HepG2 (cell line): ENCODE results near the gene A4GNT. TPM values are rescaled to one million over a fixed set of nuclear protein-coding genes. Genes with fewer than 3 reads are reported as not detected.

Experiments
- ATF7-NPFF ChIP-seq: sonication (generic); formaldehyde crosslinking; IDR thresholded peaks from 2 replicates; pipeline ENCODE4 v1.8.1; 2023; ENCODE audit warnings: mild to moderate bottlenecking, low read depth, missing genetic modification reagents, moderate library complexity
- CBX2 ChIP-seq, 2 experiments: fragments of 200-600 bp in 1 of 2; sonication (generic); formaldehyde crosslinking in 1 of 2; IDR thresholded peaks; 2 replicates each; pipeline versions ENCODE4 v1.7.0 to v1.8.1; 2018 to 2022; ENCODE audit warnings: low read depth in 2 of 2, low read length in 1 of 2, mild to moderate bottlenecking in 1 of 2, missing genetic modification reagents in 1 of 2
- CC2D1A ChIP-seq: sonication (generic); formaldehyde crosslinking; IDR thresholded peaks from 2 replicates; pipeline ENCODE4 v1.8.1; 2023; ENCODE audit warnings: mild to moderate bottlenecking, missing genetic modification reagents
- DR1 ChIP-seq: sonication (generic); formaldehyde crosslinking; IDR thresholded peaks from 2 replicates; pipeline ENCODE4 v1.8.0; 2021; ENCODE audit warnings: mild to moderate bottlenecking, missing genetic modification reagents, inconsistent platforms
- FIP1L1 ChIP-seq: fragments of 200-400 bp; formaldehyde crosslinking; IDR thresholded peaks from 2 replicates; pipeline ENCODE4 v1.6.1; 2018; ENCODE audit warnings: low read depth, mild to moderate bottlenecking, low read length, moderate library complexity, borderline replicate concordance; ENCODE audit not compliant: insufficient read depth
- JUNB ChIP-seq: sonication (generic); formaldehyde crosslinking; IDR thresholded peaks from 2 replicates; pipeline ENCODE4 v1.8.0; 2022; ENCODE audit warnings: missing genetic modification reagents, mild to moderate bottlenecking, borderline replicate concordance
- MED1 ChIP-seq: sonication (generic); formaldehyde crosslinking; IDR thresholded peaks from 2 replicates; pipeline ENCODE4 v1.4.0; 2020; ENCODE audit warnings: missing genetic modification reagents
- RFX3 ChIP-seq: IDR thresholded peaks from 2 replicates; pipeline ENCODE4 v1.6.1; 2016; ENCODE audit warnings: missing biosample characterization, missing genetic modification reagents
- SALL1 ChIP-seq: sonication (generic); formaldehyde crosslinking; IDR thresholded peaks from 2 replicates; pipeline ENCODE4 v1.8.0; 2022; ENCODE audit warnings: mild to moderate bottlenecking, missing genetic modification reagents
- SNAPC2 ChIP-seq: sonication (generic); formaldehyde crosslinking; IDR thresholded peaks from 2 replicates; pipeline ENCODE4 v1.8.1; 2022; ENCODE audit warnings: mild to moderate bottlenecking, missing genetic modification reagents
- SSRP1 ChIP-seq: IDR thresholded peaks from 2 replicates; pipeline ENCODE4 v1.6.1; 2016; ENCODE audit warnings: control low read depth
- UBTF ChIP-seq: sonication (generic); formaldehyde crosslinking; IDR thresholded peaks from 2 replicates; pipeline ENCODE4 v1.4.0; 2020; ENCODE audit warnings: mild to moderate bottlenecking, missing genetic modification reagents
- YY1 ChIP-seq: IDR thresholded peaks from 2 replicates; pipeline ENCODE4 v1.6.1; 2011; ENCODE audit warnings: low read length, low read depth, moderate library complexity, mild to moderate bottlenecking; ENCODE audit not compliant: insufficient read depth, insufficient replicate concordance
- ZFP36L2 ChIP-seq: sonication (generic); formaldehyde crosslinking; IDR thresholded peaks from 2 replicates; pipeline ENCODE4 v1.4.0; 2020; ENCODE audit warnings: missing genetic modification reagents
- ZMAT3 ChIP-seq: sonication (generic); formaldehyde crosslinking; conservative IDR thresholded peaks from 2 replicates; pipeline ENCODE4 v1.7.0; 2021; ENCODE audit warnings: missing genetic modification reagents
- ZMYM4 ChIP-seq: sonication (generic); formaldehyde crosslinking; IDR thresholded peaks from 2 replicates; pipeline ENCODE4 v1.8.1; 2023; ENCODE audit warnings: mild to moderate bottlenecking, missing genetic modification reagents
- ZNF280B ChIP-seq: sonication (generic); formaldehyde crosslinking; IDR thresholded peaks from 2 replicates; pipeline ENCODE4 v1.5.0; 2020; ENCODE audit warnings: missing genetic modification reagents, mild to moderate bottlenecking, borderline replicate concordance
- ZNF7 ChIP-seq: IDR thresholded peaks from 2 replicates; pipeline ENCODE4 v1.6.1; 2016; ENCODE audit warnings: missing biosample characterization, missing genetic modification reagents
- ZNF766 ChIP-seq: sonication (generic); formaldehyde crosslinking; IDR thresholded peaks from 2 replicates; pipeline ENCODE4 v1.5.0; 2020; ENCODE audit warnings: missing genetic modification reagents, borderline replicate concordance
- ZNF772 ChIP-seq: sonication (generic); formaldehyde crosslinking; IDR thresholded peaks from 2 replicates; pipeline ENCODE4 v1.5.0; 2020; ENCODE audit warnings: mild to moderate bottlenecking, missing genetic modification reagents
- ZNF782 ChIP-seq: sonication (generic); formaldehyde crosslinking; IDR thresholded peaks from 2 replicates; pipeline ENCODE4 v1.4.0; 2020; ENCODE audit warnings: missing genetic modification reagents, mild to moderate bottlenecking, borderline replicate concordance
- ZNF850 ChIP-seq: sonication (generic); formaldehyde crosslinking; conservative IDR thresholded peaks from 2 replicates; pipeline ENCODE4 v1.9.0; 2021; ENCODE audit warnings: mild to moderate bottlenecking, missing genetic modification reagents
- polyA plus RNA-seq, 8 experiments: library from polyadenylated mRNA; depleted of rRNA in 3 of 8; stranded (reverse) in 7 of 8; unstranded in 1 of 8; fragments of >200 nt; fragmentation: Illumina TruSeq in 4 of 8; extraction: Trizol in 4 of 8; gene quantifications; 2 replicates each; pipeline versions ENCODE4 v1.2.1 to v1.2.3, GENCODE V29; 2011 to 2016; ENCODE audit warnings: low read depth in 4 of 8, missing spikeins in 1 of 8, mixed read lengths in 1 of 8; ENCODE audit not compliant: insufficient read depth in 1 of 8
- total RNA-seq, 5 experiments: library from RNA; depleted of rRNA; stranded (reverse); fragments of >200 nt; fragmentation: Illumina TruSeq; extraction: Trizol; gene quantifications; 2 replicates each; pipeline ENCODE4 v1.2.3, GENCODE V29; 2016; ENCODE audit warnings: low read depth in 1 of 5
- TF ChIP-seq, protein P1 (sequence below): sonication (generic); formaldehyde crosslinking; IDR thresholded peaks from 2 replicates; pipeline ENCODE4 v1.4.0; 2020; ENCODE audit warnings: missing genetic modification reagents
- TF ChIP-seq, protein P2 (sequence below): sonication (generic); formaldehyde crosslinking; IDR thresholded peaks from 2 replicates; pipeline ENCODE4 v1.8.1; 2022; ENCODE audit warnings: mild to moderate bottlenecking, missing genetic modification reagents

The A4GNT gene
- total and polyA plus RNA-seq, 2 of the 13 experiments (the other 11 are each of a cell fraction or from before 2014, with no cell fraction given), result not detected

GRCh38 chr3:138114988-138115971 lies 16.9 kb downstream of the A4GNT start, which contains the start of gene DZIP1L (continued):
- TF ChIP-seq ZNF280B, result no peak
- TF ChIP-seq, protein P1, sequence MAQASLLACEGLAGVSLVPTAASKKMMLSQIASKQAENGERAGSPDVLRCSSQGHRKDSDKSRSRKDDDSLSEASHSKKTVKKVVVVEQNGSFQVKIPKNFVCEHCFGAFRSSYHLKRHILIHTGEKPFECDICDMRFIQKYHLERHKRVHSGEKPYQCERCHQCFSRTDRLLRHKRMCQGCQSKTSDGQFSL (CRISPR knock-in tag), result no peak
- TF ChIP-seq ZNF772, result no peak
- TF ChIP-seq ZNF782 (CRISPR knock-in tag), result no peak
- TF ChIP-seq DR1 (CRISPR knock-in tag), result no peak
- no peak for TF ChIP-seq SSRP1 (CRISPR knock-in tag)
- peak; percentile 20; the same call in 1 of the 2 replicates for TF ChIP-seq ZMYM4 (CRISPR knock-in tag)
- TF ChIP-seq YY1, result peak; percentile 40
- TF ChIP-seq MED1 (CRISPR knock-in tag), result no peak
- TF ChIP-seq ZMAT3 (CRISPR knock-in tag), result no peak
- TF ChIP-seq SALL1, result no peak
- TF ChIP-seq ZNF7, result no peak
- no peak for TF ChIP-seq CBX2 (IDR thresholded peaks at IDR 0.05; ENCODE audit: low read depth, low read length)
- no peak for TF ChIP-seq CBX2 (CRISPR knock-in tag; IDR thresholded peaks at IDR 0.05; ENCODE audit: low read depth)
- no peak for TF ChIP-seq CC2D1A (CRISPR knock-in tag)
- TF ChIP-seq ZFP36L2 (CRISPR knock-in tag), result no peak
- TF ChIP-seq ATF7-NPFF (CRISPR knock-in tag), result peak; percentile 50; the same call in 1 of the 2 replicates
- TF ChIP-seq SNAPC2 (CRISPR knock-in tag), result no peak
- TF ChIP-seq RFX3 (CRISPR knock-in tag), result no peak
- TF ChIP-seq, protein P2, sequence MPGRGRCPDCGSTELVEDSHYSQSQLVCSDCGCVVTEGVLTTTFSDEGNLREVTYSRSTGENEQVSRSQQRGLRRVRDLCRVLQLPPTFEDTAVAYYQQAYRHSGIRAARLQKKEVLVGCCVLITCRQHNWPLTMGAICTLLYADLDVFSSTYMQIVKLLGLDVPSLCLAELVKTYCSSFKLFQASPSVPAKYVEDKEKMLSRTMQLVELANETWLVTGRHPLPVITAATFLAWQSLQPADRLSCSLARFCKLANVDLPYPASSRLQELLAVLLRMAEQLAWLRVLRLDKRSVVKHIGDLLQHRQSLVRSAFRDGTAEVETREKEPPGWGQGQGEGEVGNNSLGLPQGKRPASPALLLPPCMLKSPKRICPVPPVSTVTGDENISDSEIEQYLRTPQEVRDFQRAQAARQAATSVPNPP (CRISPR knock-in tag), result no peak
- no peak for TF ChIP-seq FIP1L1
- TF ChIP-seq JUNB, result no peak
- TF ChIP-seq ZNF766 (CRISPR knock-in tag), result 0 out of 2 replicates have a peak, but pooled peaks have one; percentile 27
- TF ChIP-seq ZNF850 (CRISPR knock-in tag), result no peak
- peak; percentile 81 for TF ChIP-seq UBTF (CRISPR knock-in tag)
